ENCODE data around the gene MATN1. TPM values are rescaled to one million over a fixed set of nuclear protein-coding genes. Genes with fewer than 3 reads are reported as not detected.

Gene MATN1
- polyA plus RNA-seq, 4 donors = 0.03 to 0.32 TPM; not detected in 2

DNA sequence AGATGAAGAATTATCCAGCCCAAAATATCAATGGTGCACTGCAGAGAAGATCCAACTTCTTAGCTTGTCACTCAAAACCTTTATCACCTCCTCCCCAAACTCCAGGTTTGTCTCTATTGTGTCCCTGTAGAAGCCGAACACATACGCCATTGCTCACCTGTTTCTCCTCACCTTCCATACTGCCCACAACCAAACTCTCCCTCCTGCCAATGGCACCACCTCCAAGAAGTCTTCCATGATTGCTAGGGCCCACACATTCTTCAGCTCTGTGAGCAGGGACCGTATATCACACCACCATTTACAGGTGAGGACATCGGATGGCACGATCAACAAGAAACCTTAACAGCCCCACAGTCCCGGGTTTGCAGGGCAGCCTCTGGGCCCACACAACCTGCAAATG, 31.9 kb upstream of the MATN1 start:
- no peak for DNase-seq
- Histone ChIP-seq H3K9me3 (ENCODE audit: control insufficient read depth in 2 of 2, insufficient read depth in 1 of 2, low read depth in 1 of 2, low read length in 1 of 2) (peaks cover 0 to 5% of the 10 kb centered on the region in 2 donors), H3K27me3 (ENCODE audit: control insufficient read depth in 3 of 3, insufficient read depth in 3 of 3, low read length in 3 of 3) (no peaks in the 10 kb centered on the region), H3K4me1 (ENCODE audit: control insufficient read depth in 3 of 3, insufficient read depth in 2 of 3, low read depth in 1 of 3, low read length in 2 of 3) (peaks cover 0 to 16% (median 0%) of the 10 kb centered on the region in 3 donors), H3K27ac (ENCODE audit: low read depth in 1 of 3, low read length in 2 of 3) (peak overlapping the region in 1 of 3 donors; percentile 80), H3K36me3 (ENCODE audit: control insufficient read depth in 3 of 3, insufficient read depth in 2 of 3, low read depth in 1 of 3, low read length in 3 of 3) (no peaks in the 10 kb centered on the region), H3K4me3 (ENCODE audit: low read depth in 1 of 3, low read length in 3 of 3) (peak overlapping the region in 1 of 3 donors; percentile 52)
- no peak for FAIRE-seq
- 66 to 91% (median 83%) methylated on average over 6 of the region's 6 CpGs for WGBS, 3 donors

- H3K27me3 ChIP-seq (ENCODE audit: control insufficient read depth in 3 of 3, insufficient read depth in 3 of 3, low read length in 3 of 3) = no peaks in the 10 kb centered on the region
- peak overlapping the region in 1 of 3 donors; percentile 24 for H3K4me3 ChIP-seq (ENCODE audit: low read depth in 1 of 3, low read length in 3 of 3)
- WGBS, 3 donors = 69 to 74% (median 72%) methylated on average over 9 of the region's 9 CpGs
- no peaks in the 10 kb centered on the region for H3K9me3 ChIP-seq (ENCODE audit: control insufficient read depth in 2 of 2, insufficient read depth in 1 of 2, low read depth in 1 of 2, low read length in 1 of 2)
- peaks cover 0 to 14% (median 0%) of the 10 kb centered on the region in 3 donors for H3K4me1 ChIP-seq (ENCODE audit: control insufficient read depth in 3 of 3, insufficient read depth in 2 of 3, low read depth in 1 of 3, low read length in 2 of 3)
- H3K36me3 ChIP-seq (ENCODE audit: control insufficient read depth in 3 of 3, insufficient read depth in 2 of 3, low read depth in 1 of 3, low read length in 3 of 3) = no peaks in the 10 kb centered on the region
- peak overlapping the region in 1 of 3 donors; percentile 80 for H3K27ac ChIP-seq (ENCODE audit: low read depth in 1 of 3, low read length in 2 of 3)
- FAIRE-seq (no peak), DNase-seq (no peak)
These were observed 31.3 kb upstream of the MATN1 start for GRCh38 chr1:30754684-30755171.

- Histone ChIP-seq H3K27ac (ENCODE audit: low read depth in 1 of 3, low read length in 2 of 3) (peak overlapping the region in 1 of 3 donors; percentile 82), H3K36me3 (ENCODE audit: control insufficient read depth in 3 of 3, insufficient read depth in 2 of 3, low read depth in 1 of 3, low read length in 3 of 3) (no peaks in the 10 kb centered on the region), H3K4me1 (ENCODE audit: control insufficient read depth in 3 of 3, insufficient read depth in 2 of 3, low read depth in 1 of 3, low read length in 2 of 3) (peaks cover 0 to 19% (median 0%) of the 10 kb centered on the region in 3 donors), H3K27me3 (ENCODE audit: control insufficient read depth in 3 of 3, insufficient read depth in 3 of 3, low read length in 3 of 3) (no peaks in the 10 kb centered on the region), H3K4me3 (ENCODE audit: low read depth in 1 of 3, low read length in 3 of 3) (peak overlapping the region in 1 of 3 donors; percentile 8), H3K9me3 (ENCODE audit: control insufficient read depth in 2 of 2, insufficient read depth in 1 of 2, low read depth in 1 of 2, low read length in 1 of 2) (no peaks in the 10 kb centered on the region)
- DNase-seq (no peak), FAIRE-seq (no peak)
- 57 to 75% (median 72%) methylated on average over 13 of the region's 13 CpGs for WGBS, 3 donors
These were observed 30.3 kb upstream of the MATN1 start for GRCh38 chr1:30753660-30754123.

DNA sequence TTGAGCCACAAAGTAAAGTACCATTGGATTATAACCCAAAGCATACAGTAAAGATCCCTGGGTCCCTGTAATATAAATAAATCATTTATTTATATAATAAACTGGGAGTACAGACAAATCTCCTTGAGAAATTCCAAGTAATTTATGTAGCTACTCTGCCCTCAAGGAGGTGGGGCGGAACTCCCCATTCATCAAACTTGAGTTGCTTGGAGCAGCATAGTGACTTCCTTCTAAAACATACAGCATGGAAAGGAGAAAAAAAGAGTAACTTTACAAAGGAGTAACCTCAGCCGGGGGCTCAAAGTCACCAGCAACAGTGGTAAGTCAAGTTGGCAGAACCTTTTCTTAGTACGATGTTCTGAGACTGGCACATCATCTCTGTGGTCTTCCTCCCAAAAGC, 29.7 kb upstream of the MATN1 start:
- FAIRE-seq (no peak), DNase-seq (no peak)
- H3K36me3 ChIP-seq (ENCODE audit: control insufficient read depth in 3 of 3, insufficient read depth in 2 of 3, low read depth in 1 of 3, low read length in 3 of 3) = no peaks in the 10 kb centered on the region
- H3K27ac ChIP-seq (ENCODE audit: low read depth in 1 of 3, low read length in 2 of 3) = peak overlapping the region in 1 of 3 donors; percentile 82
- no peaks in the 10 kb centered on the region for H3K27me3 ChIP-seq (ENCODE audit: control insufficient read depth in 3 of 3, insufficient read depth in 3 of 3, low read length in 3 of 3)
- WGBS, 3 donors = 61 to 86% (median 71%) methylated on average over 3 of the region's 3 CpGs
- H3K4me1 ChIP-seq (ENCODE audit: control insufficient read depth in 3 of 3, insufficient read depth in 2 of 3, low read depth in 1 of 3, low read length in 2 of 3) = peaks cover 0 to 25% (median 0%) of the 10 kb centered on the region in 3 donors
- H3K9me3 ChIP-seq (ENCODE audit: control insufficient read depth in 2 of 2, insufficient read depth in 1 of 2, low read depth in 1 of 2, low read length in 1 of 2) = no peaks in the 10 kb centered on the region
- no peak overlapping the region for H3K4me3 ChIP-seq (ENCODE audit: low read depth in 1 of 3, low read length in 3 of 3)

GRCh38 chr1:30752651-30752908, 29.2 kb upstream of the MATN1 start:
- H3K4me1 ChIP-seq (ENCODE audit: control insufficient read depth in 3 of 3, insufficient read depth in 2 of 3, low read depth in 1 of 3, low read length in 2 of 3) = peaks cover 0 to 27% (median 0%) of the 10 kb centered on the region in 3 donors
- no peaks in the 10 kb centered on the region for H3K9me3 ChIP-seq (ENCODE audit: control insufficient read depth in 2 of 2, insufficient read depth in 1 of 2, low read depth in 1 of 2, low read length in 1 of 2)
- H3K36me3 ChIP-seq (ENCODE audit: control insufficient read depth in 3 of 3, insufficient read depth in 2 of 3, low read depth in 1 of 3, low read length in 3 of 3) = no peaks in the 10 kb centered on the region
- no peaks in the 10 kb centered on the region for H3K27me3 ChIP-seq (ENCODE audit: control insufficient read depth in 3 of 3, insufficient read depth in 3 of 3, low read length in 3 of 3)
- DNase-seq (no peak), FAIRE-seq (no peak)
- H3K4me3 ChIP-seq (ENCODE audit: low read depth in 1 of 3, low read length in 3 of 3) = no peak overlapping the region
- 55 to 66% (median 61%) methylated on average over 9 of the region's 9 CpGs for WGBS, 3 donors
- H3K27ac ChIP-seq (ENCODE audit: low read depth in 1 of 3, low read length in 2 of 3) = no peak overlapping the region

- H3K4me1 ChIP-seq (ENCODE audit: control insufficient read depth in 3 of 3, insufficient read depth in 2 of 3, low read depth in 1 of 3, low read length in 2 of 3) = peaks cover 0 to 27% (median 0%) of the 10 kb centered on the region in 3 donors
- no peak overlapping the region for H3K4me3 ChIP-seq (ENCODE audit: low read depth in 1 of 3, low read length in 3 of 3)
- H3K36me3 ChIP-seq (ENCODE audit: control insufficient read depth in 3 of 3, insufficient read depth in 2 of 3, low read depth in 1 of 3, low read length in 3 of 3) = no peaks in the 10 kb centered on the region
- DNase-seq (no peak), FAIRE-seq (no peak)
- WGBS, 3 donors = 70 to 89% (median 87%) methylated on average over 8 of the region's 8 CpGs
- no peaks in the 10 kb centered on the region for H3K27me3 ChIP-seq (ENCODE audit: control insufficient read depth in 3 of 3, insufficient read depth in 3 of 3, low read length in 3 of 3)
- H3K9me3 ChIP-seq (ENCODE audit: control insufficient read depth in 2 of 2, insufficient read depth in 1 of 2, low read depth in 1 of 2, low read length in 1 of 2) = no peaks in the 10 kb centered on the region
- no peak overlapping the region for H3K27ac ChIP-seq (ENCODE audit: low read depth in 1 of 3, low read length in 2 of 3)
These were observed 28.7 kb upstream of the MATN1 start for GRCh38 chr1:30751830-30752650.

DNA sequence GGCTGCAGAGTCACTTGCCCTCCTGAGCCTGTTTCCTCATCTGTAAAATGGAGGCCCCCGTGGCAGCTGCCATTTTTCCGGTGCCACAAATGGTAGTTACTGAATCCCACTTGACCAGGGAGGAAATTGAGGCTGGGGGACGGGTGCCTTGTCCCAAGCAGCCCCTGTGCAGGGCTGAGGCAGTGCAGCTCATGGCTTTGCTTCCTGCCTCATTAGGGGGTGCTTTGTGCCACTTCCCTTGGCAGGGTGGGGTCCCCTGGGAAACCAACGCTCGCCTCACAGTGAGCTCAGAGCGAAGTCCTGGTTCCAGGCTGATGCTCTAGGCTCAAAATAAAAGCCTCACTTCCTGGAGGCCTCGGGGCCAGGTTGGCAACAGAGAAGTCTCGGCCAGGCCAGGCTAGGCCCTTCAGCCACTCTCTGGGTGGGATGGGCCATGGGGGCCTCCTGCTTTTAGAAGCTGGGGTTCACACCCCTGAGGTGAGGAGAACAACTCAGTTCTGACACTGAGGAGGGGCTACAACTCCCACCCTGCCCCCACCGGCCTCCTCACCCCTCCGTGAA, 27.4 kb upstream of the MATN1 start:
- Histone ChIP-seq H3K9me3 (ENCODE audit: control insufficient read depth in 2 of 2, insufficient read depth in 1 of 2, low read depth in 1 of 2, low read length in 1 of 2) (no peaks in the 10 kb centered on the region), H3K4me3 (ENCODE audit: low read depth in 1 of 3, low read length in 3 of 3) (no peak overlapping the region), H3K4me1 (ENCODE audit: control insufficient read depth in 3 of 3, insufficient read depth in 2 of 3, low read depth in 1 of 3, low read length in 2 of 3) (peaks cover 0 to 38% (median 2%) of the 10 kb centered on the region in 3 donors), H3K36me3 (ENCODE audit: control insufficient read depth in 3 of 3, insufficient read depth in 2 of 3, low read depth in 1 of 3, low read length in 3 of 3) (peaks cover 0 to 4% (median 0%) of the 10 kb centered on the region in 3 donors), H3K27me3 (ENCODE audit: control insufficient read depth in 3 of 3, insufficient read depth in 3 of 3, low read length in 3 of 3) (no peaks in the 10 kb centered on the region), H3K27ac (ENCODE audit: low read depth in 1 of 3, low read length in 2 of 3) (peak overlapping the region in 2 of 3 donors; percentile 37 to 69)
- 59 to 69% (median 66%) methylated on average over 10 of the region's 10 CpGs for WGBS, 3 donors
- DNase-seq (no peak), FAIRE-seq (no peak)

- 67 to 79% (median 69%) methylated on average over 23 of the region's 23 CpGs for WGBS, 3 donors
- H3K4me1 ChIP-seq (ENCODE audit: control insufficient read depth in 3 of 3, insufficient read depth in 2 of 3, low read depth in 1 of 3, low read length in 2 of 3) = peaks cover 0 to 47% (median 5%) of the 10 kb centered on the region in 3 donors
- H3K4me3 ChIP-seq (ENCODE audit: low read depth in 1 of 3, low read length in 3 of 3) = no peak overlapping the region
- H3K36me3 ChIP-seq (ENCODE audit: control insufficient read depth in 3 of 3, insufficient read depth in 2 of 3, low read depth in 1 of 3, low read length in 3 of 3) = peaks cover 0 to 4% (median 0%) of the 10 kb centered on the region in 3 donors
- FAIRE-seq = no peak
- peak in 1 of 2 donors; percentile 29 for DNase-seq
- peak overlapping the region in 2 of 3 donors; percentile 50 to 69 for H3K27ac ChIP-seq (ENCODE audit: low read depth in 1 of 3, low read length in 2 of 3)
- no peaks in the 10 kb centered on the region for H3K9me3 ChIP-seq (ENCODE audit: control insufficient read depth in 2 of 2, insufficient read depth in 1 of 2, low read depth in 1 of 2, low read length in 1 of 2)
- no peaks in the 10 kb centered on the region for H3K27me3 ChIP-seq (ENCODE audit: control insufficient read depth in 3 of 3, insufficient read depth in 3 of 3, low read length in 3 of 3)
These were observed 26.6 kb upstream of the MATN1 start for GRCh38 chr1:30749691-30750583.

Measured in small intestine (tissue), 7 donors.